ENCODE data around the gene MZB1. TPM values are rescaled to one million over a fixed set of nuclear protein-coding genes. Genes with fewer than 3 reads are reported as not detected.
A peak's percentile ranks its signal among the peaks of the same experiment; 100 is the strongest.
"Not testable (repeated sequence)": the region's sequence is repeated elsewhere in the genome, so short reads cannot be mapped to it uniquely, and the experiment has no call there.

MZB1 gene
- total RNA-seq, 2 experiments from 2014 or later, result 12.7 to 13.4 TPM

DNA sequence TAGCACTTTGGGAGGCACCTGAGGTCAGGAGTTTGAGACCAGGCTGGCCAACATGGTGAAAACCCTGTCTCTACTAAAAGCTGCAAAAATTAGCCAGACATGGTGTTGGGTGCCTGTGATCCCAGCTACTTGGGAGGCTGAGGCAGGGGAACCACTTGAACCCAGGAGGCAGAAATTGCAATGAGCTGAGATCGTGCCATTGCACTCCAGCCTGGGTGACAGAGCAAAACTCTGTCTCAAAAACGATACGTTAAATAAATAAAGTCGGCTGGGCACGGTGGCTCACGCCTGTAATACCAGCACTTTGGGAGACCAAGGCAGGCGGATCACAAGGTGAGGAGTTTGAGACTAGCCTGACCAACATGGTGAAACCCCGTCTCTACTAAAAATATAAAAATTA is 33.8 kb downstream of the MZB1 start:
- peaks cover 19% of the 10 kb centered on the region for H3K36me3 Mint-ChIP-seq (ENCODE audit: low read depth)
- not testable (repeated sequence) for H3K27me3 Mint-ChIP-seq, DNase-seq, H3K27ac Mint-ChIP-seq, H3K4me3 Mint-ChIP-seq, H3K9me3 Mint-ChIP-seq
- CTCF ChIA-PET, result interaction anchor here (0.7 to 3.3 kb wide), 4 partner anchors 11 to 15 kb away, joined by 3 to 19 read pairs (median 6); partner anchors contain the start of gene PAIP2
- H3K4me1 Mint-ChIP-seq, result peaks cover 13% of the 10 kb centered on the region
- POLR2A ChIA-PET, result interaction anchor here (0.6 kb wide), 1 partner anchor 12 kb away, joined by 4 read pairs; no protein-coding TSS in a partner anchor

DNA sequence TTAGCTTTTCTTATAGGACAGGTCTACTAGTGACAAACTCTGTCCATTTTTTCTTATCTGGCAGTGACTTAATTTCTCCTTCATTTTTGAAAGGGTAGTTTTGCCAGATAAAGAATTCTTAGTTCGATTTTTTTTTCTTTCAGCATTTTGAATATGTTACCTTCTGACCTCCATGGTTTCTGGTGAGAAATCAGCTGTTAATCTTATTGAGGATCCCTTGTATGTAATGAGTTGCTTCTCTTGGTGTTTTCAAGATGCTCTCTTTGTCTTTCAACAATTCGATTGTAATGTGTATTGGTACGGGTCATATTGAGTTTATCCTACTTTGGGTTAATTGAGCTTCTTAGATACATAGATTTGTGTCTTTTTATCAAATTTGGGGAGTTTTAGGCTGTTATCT is 35.5 kb downstream of the MZB1 start:
- ChIA-PET POLR2A (no interaction called here), CTCF (interaction anchor here (0.5 to 3.3 kb wide), 3 partner anchors 13 to 22 kb away, joined by 3 to 19 read pairs (median 6); partner anchors contain the start of gene PAIP2)
- no peaks in the 10 kb centered on the region for H3K27me3 Mint-ChIP-seq
- H3K27ac Mint-ChIP-seq, result no peak overlapping the region
- H3K9me3 Mint-ChIP-seq, result peaks cover 5% of the 10 kb centered on the region
- H3K4me3 Mint-ChIP-seq, result no peak overlapping the region
- peaks cover 19% of the 10 kb centered on the region for H3K36me3 Mint-ChIP-seq (ENCODE audit: low read depth)
- peaks cover 13% of the 10 kb centered on the region for H3K4me1 Mint-ChIP-seq
- no peak for DNase-seq

DNA sequence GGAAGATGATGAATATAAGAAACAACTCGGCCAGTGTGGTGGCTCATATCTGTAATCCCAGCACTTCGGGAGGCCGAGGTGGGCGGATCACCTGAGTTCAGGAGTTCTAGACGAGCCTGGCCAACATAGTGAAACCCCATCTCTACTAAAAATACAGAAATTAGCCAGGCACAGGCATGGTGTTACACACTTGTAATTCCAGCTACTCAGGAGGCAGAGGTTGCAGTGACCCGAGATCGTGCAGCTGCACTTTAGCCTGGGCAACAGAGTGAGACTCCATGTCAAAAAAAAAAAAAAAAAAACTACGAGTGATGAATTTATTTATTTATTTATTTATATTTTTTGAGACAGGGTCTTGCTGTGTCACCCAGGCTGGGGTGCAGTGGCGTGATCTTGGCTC is 41.9 kb downstream of the MZB1 start:
- DNase-seq, POLR2A ChIA-PET, H3K4me3 Mint-ChIP-seq, H3K9me3 Mint-ChIP-seq, H3K27me3 Mint-ChIP-seq, H3K27ac Mint-ChIP-seq: not testable (repeated sequence)
- CTCF ChIA-PET, result interaction anchor here (0.6 to 0.9 kb wide), 6 partner anchors 8 to 1275 kb away, joined by 3 to 5 read pairs (median 4); no protein-coding TSS in a partner anchor
- H3K36me3 Mint-ChIP-seq (ENCODE audit: low read depth), result peaks cover 26% of the 10 kb centered on the region
- peaks cover 29% of the 10 kb centered on the region for H3K4me1 Mint-ChIP-seq

DNA sequence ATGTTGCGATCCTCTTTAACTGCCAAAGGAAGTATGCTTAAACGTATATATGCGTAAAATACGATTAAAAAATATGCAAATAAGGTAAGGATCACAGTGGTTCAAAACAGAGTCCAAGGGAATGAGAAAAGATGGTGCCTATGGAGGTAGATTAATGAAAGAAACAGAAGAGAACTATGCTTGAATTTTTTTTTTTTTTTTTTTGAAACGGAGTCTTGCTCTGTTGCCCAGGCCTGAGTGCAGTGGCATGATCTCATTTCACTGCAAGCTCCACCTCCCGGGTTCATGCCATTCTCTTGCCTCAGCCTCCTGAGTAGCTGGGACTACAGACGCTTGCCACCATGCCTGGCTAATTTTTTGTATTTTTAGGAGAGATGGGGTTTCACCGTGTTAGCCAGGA is 44.3 kb downstream of the MZB1 start:
- ChIA-PET POLR2A (interaction anchor here (0.6 kb wide), 1 partner anchor 67 kb away, joined by 8 read pairs; no protein-coding TSS in a partner anchor), CTCF (interaction anchor here (2.1 kb wide), 1 partner anchor 10 kb away, joined by 8 read pairs; no protein-coding TSS in a partner anchor)
- not testable (repeated sequence) for H3K27ac Mint-ChIP-seq, DNase-seq, H3K4me3 Mint-ChIP-seq, H3K27me3 Mint-ChIP-seq, H3K9me3 Mint-ChIP-seq
- Mint-ChIP-seq H3K4me1 (peaks cover 39% of the 10 kb centered on the region), H3K36me3 (ENCODE audit: low read depth) (peaks cover 26% of the 10 kb centered on the region)

DNA sequence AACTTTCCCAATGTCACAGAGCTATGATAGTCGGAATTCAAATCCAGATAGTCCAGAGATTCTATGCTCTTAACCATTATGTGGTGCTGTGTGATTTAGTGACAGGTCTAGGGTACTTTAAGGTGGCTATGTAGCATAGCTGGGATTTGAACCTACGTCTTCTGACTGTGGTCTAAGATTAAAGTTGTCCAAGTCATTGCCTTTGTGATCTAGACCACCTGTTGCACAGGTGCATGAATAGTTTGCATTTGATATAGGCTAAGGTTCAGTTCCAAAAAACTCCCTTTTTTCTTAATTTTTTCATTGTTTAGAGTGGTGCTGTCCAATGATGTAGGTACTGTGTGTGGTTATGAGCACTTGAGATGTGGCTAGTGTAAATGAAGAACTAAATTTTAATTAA is 45.5 kb downstream of the MZB1 start:
- Mint-ChIP-seq H3K4me3 (no peak overlapping the region), H3K27me3 (no peaks in the 10 kb centered on the region), H3K27ac (peak overlapping the region; percentile 48), H3K4me1 (peaks cover 42% of the 10 kb centered on the region), H3K9me3 (no peaks in the 10 kb centered on the region), H3K36me3 (ENCODE audit: low read depth) (peaks cover 26% of the 10 kb centered on the region)
- POLR2A ChIA-PET, result interaction anchor here (0.7 to 0.8 kb wide), 2 partner anchors 9 to 11 kb away, joined by 3 to 4 read pairs; no protein-coding TSS in a partner anchor
- CTCF ChIA-PET, result interaction anchor here (0.6 to 2.1 kb wide), 2 partner anchors 12 to 20 kb away, joined by 3 to 8 read pairs; no protein-coding TSS in a partner anchor
- DNase-seq, result no peak

DNA sequence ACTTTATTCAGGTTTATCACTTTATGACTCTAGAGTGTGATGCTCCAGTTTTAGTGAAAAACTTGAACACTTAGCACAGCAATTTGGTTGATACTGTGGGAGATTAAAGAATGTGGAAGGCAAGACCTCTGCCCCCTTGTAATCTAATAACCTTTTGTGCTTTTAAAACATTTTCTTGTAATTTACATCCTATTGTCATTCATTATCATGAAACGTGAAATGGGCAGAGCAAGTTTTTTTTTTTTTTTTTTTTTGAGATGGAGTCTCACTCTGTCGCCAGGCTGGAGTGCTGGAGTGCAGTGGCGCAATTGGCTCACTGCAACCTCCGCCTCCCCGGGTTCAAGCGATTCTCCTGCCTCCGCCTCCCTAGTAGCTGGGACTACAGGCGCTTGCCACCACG is 46.2 kb downstream of the MZB1 start:
- Mint-ChIP-seq H3K27ac (peak overlapping the region; percentile 99), H3K4me1 (peaks cover 38% of the 10 kb centered on the region), H3K9me3 (no peaks in the 10 kb centered on the region), H3K36me3 (ENCODE audit: low read depth) (peaks cover 26% of the 10 kb centered on the region), H3K27me3 (no peaks in the 10 kb centered on the region), H3K4me3 (peak overlapping the region; percentile 93)
- ChIA-PET CTCF (interaction anchor here (0.6 kb wide), 1 partner anchor 20 kb away, joined by 3 read pairs; no protein-coding TSS in a partner anchor), POLR2A (interaction anchor here (0.8 kb wide), 1 partner anchor 8 kb away, joined by 3 read pairs; no protein-coding TSS in a partner anchor)
- no peak for DNase-seq

DNA sequence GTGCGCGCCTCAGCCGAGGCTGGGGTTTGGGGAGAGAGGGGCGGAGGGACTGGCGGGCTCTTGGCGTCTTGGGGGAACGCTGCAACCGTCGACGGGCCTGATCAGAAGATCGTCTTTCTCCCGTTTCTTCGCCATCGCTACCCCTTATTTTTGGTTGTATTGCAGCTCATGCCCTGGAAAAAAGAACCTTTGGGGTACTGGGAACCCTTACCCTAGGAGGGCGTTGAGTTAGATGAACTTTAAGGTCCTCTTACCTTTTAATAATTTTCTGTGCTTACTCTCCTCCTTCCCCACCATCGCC is 47.3 kb downstream of the MZB1 start:
- DNase-seq, result no peak
- H3K36me3 Mint-ChIP-seq (ENCODE audit: low read depth), result peaks cover 21% of the 10 kb centered on the region

DNA sequence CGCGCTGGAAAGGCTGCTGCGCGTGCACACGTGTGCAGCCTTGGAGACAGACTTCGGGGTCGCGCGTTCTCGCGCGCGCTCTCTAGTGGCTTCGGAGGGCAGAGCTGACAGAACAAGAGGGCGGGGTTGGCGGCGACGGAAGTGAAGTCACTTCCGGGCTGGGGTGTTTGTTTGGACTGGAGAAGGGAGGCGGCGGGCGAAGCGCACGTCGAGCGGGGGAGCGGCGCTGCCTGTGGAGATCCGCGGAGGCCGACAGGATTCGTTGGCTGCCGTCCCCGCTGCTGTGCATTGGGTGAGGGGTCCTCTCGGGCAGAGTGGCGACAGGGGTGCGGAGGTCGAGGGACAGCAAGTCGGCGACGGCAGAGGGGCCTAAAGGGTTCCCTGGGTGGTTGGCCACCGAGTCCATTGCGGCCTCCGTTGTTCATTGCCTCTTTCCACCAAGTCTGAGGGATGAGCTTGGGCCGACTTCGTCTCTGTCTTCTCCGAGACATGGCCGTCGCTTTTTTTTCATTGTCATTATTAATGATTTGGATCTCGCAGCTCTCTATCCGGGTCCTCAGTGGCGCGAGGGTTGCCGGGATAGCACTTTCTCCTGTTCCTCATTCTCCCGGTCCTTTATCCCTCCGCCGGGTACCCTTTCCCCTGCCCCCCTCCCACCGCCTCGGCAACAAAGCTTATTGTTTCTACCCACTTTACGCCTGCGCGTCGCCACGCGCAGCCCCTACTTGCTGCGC is 47.9 kb downstream of the MZB1 start, which contains the start of gene PAIP2:
PAIP2 (plus strand) TSS at position 166 of the 734 bp plus-strand sequence. CDS start 21,931 bp downstream, outside the sequence.
- H3K4me1 Mint-ChIP-seq, result peaks cover 38% of the 10 kb centered on the region
- CTCF ChIA-PET, result interaction anchor here (0.6 to 3.3 kb wide), 27 partner anchors 8 to 693 kb away, joined by 3 to 28 read pairs (median 4); partner anchors contain the start of gene MZB1
- H3K4me3 Mint-ChIP-seq, result peak within 1 kb of the TSS; percentile 93
- H3K27me3 Mint-ChIP-seq, result no peaks in the 10 kb centered on the region
- peaks cover 18% of the 10 kb centered on the region for H3K36me3 Mint-ChIP-seq (ENCODE audit: low read depth)
- no peaks in the 10 kb centered on the region for H3K9me3 Mint-ChIP-seq
- H3K27ac Mint-ChIP-seq, result peak within 1 kb of the TSS; percentile 99
- DNase-seq, result peak; percentile 98
- POLR2A ChIA-PET, result interaction anchor here (0.6 to 1.1 kb wide), 6 partner anchors 37 to 138 kb away, joined by 3 to 6 read pairs (median 4); partner anchors contain the start of gene MATR3

More for the DNA sequence above, 47.3 kb downstream of the MZB1 start:
- CTCF ChIA-PET, result interaction anchor here (0.6 to 3.3 kb wide), 18 partner anchors 8 to 68 kb away, joined by 3 to 28 read pairs (median 4); no protein-coding TSS in a partner anchor
- Mint-ChIP-seq H3K9me3 (no peaks in the 10 kb centered on the region), H3K4me1 (peaks cover 38% of the 10 kb centered on the region), H3K27ac (peak overlapping the region; percentile 99), H3K4me3 (peak overlapping the region; percentile 93), H3K27me3 (no peaks in the 10 kb centered on the region)
- POLR2A ChIA-PET, result interaction anchor here (0.6 to 1.1 kb wide), 5 partner anchors 37 to 139 kb away, joined by 3 to 6 read pairs (median 4); no protein-coding TSS in a partner anchor

DNA sequence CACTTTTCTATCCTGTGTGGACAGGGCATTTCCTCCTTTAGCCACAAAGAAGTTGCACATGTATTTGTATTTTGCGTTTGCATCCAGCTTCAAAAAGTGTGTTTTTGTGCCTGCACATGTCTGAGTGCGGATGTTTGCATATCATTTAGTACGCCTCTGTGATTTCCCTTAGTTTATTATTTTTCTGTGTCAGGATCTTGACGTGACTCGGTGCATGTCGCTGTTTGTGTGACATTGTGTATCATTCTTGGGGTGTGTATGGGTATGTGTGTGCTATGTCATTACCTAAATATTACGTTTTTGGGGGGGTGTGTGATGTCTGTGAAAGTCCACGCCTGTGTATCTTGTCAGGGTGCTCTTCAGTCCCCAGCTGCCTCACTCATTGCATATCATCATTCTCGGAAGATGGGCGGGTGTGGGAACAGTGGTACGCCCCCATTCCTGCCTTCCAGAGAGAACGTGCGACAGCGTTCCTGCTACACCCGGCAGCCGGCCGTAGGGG is 48.5 kb downstream of the MZB1 start:
- peaks cover 39% of the 10 kb centered on the region for H3K4me1 Mint-ChIP-seq
- peak overlapping the region; percentile 93 for H3K4me3 Mint-ChIP-seq
- ChIA-PET POLR2A (interaction anchor here (1.1 kb wide), 1 partner anchor 48 kb away, joined by 3 read pairs; the partner anchor contains the start of gene MATR3), CTCF (interaction anchor here (0.6 to 3.3 kb wide), 23 partner anchors 9 to 693 kb away, joined by 3 to 28 read pairs (median 5); partner anchors contain the start of gene MZB1)
- H3K27ac Mint-ChIP-seq, result peak overlapping the region; percentile 99
- peaks cover 15% of the 10 kb centered on the region for H3K36me3 Mint-ChIP-seq (ENCODE audit: low read depth)
- no peak for DNase-seq
- H3K27me3 Mint-ChIP-seq, result no peaks in the 10 kb centered on the region
- no peaks in the 10 kb centered on the region for H3K9me3 Mint-ChIP-seq

DNA sequence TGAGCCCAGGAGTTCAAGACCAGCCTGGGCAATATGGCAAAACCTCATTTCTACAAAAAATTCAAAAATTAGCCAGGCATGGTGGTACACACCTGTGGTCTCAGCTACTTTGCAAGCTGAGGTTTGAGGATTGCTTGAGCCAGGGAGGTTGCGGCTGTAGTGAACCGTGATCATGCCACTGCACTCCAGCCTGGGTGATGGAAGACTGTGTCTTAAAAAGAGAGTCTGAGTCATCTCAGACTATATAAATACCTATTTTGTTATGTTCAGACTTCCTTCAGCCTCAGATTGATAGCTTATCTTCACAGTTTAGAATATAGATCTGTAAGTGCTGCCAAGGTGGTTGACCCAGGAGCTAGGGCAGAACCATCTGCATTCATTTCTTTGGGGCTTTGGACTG is 49.7 kb downstream of the MZB1 start:
- DNase-seq, result no peak
- H3K27me3 Mint-ChIP-seq, result no peaks in the 10 kb centered on the region
- H3K27ac Mint-ChIP-seq, result no peak overlapping the region
- no peak overlapping the region for H3K4me3 Mint-ChIP-seq
- ChIA-PET CTCF (interaction anchor here (0.7 to 3.3 kb wide), 7 partner anchors 8 to 35 kb away, joined by 3 to 28 read pairs (median 5); no protein-coding TSS in a partner anchor), POLR2A (no interaction called here)
- H3K36me3 Mint-ChIP-seq (ENCODE audit: low read depth), result peaks cover 7% of the 10 kb centered on the region
- H3K9me3 Mint-ChIP-seq, result no peaks in the 10 kb centered on the region
- peaks cover 39% of the 10 kb centered on the region for H3K4me1 Mint-ChIP-seq

Data from activated CD4-positive, alpha-beta T cell treated with anti-CD3 and anti-CD28 coated beads, Interleukin-2, amount 10 ng/mL, durations not matched to agents 7 days and 5 days (primary cell).